DND-41 (cell line): ENCODE data around the gene OSBPL10.

Experiments
- CTCF ChIP-seq: IDR thresholded peaks from 2 replicates; pipeline ENCODE4 v1.5.1; 2012; ENCODE audit warnings: borderline replicate concordance, low read length, moderate library complexity, mild to moderate bottlenecking; ENCODE audit not compliant: poor library complexity, severe bottlenecking; ENCODE audit errors: extremely low read depth
- EZH2 ChIP-seq: IDR thresholded peaks from 3 replicates; pipeline ENCODE4 v1.6.1; 2012; ENCODE audit warnings: borderline replicate concordance, low read depth, mild to moderate bottlenecking, moderate library complexity, low read length, inconsistent platforms; ENCODE audit not compliant: severe bottlenecking

- no peak for TF ChIP-seq CTCF
- no peak for TF ChIP-seq EZH2
Observed at GRCh38 chr3:31960793-31961431, 20.1 kb downstream of the OSBPL10 start.
